ENCODE data around the gene B4GALT2. TPM values are rescaled to one million over a fixed set of nuclear protein-coding genes. Genes with fewer than 3 reads are reported as not detected.

B4GALT2 gene
- total and polyA plus RNA-seq, 3 donors from 2014 or later = 40.9 to 65.9 (median 47.7) TPM

DNA sequence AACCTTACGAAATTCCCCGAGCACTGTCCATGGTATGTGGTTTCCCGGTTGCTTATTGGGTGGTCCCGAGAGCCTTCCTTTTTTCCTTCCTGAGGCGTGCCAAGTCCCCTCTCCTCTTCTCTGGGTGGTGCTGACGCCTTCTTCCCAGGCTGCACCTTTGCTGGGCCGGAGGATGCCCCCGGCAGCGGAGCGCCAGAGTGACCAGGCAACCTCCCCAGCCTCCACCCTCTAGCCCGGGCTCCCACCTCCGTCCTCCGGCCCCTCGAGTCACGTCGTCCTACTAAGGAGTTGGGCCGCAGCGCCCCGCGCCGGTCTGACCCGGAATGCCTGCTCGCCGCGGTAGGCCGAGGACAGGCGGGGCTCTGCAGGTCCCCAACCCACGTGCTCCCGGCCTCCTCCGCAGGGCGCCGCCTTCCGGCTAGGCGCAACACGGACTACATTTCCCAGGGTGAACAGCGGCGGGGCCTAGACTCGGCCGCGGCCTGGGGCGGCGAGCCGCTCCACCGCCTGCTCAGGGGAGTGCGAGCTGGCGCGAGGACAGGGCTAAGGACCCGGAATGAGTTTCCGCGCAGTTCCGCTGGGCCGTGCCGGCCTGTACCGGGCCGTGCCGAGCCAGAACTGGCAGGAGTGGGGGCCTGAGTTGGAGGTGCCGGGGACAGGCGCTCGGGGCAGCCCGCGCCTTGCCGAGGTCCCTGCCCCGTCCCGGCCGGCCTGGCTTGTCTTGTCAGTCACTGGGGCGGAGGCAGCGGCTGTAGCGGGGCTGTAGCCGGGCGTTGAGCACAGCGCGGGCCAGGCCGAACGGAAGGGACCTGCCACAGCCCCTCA is 32.6 kb upstream of the B4GALT2 start, which contains the start of gene IPO13:
Gene IPO13 (plus strand): TSS at position 715 of the 825 bp plus-strand sequence. CDS start 651 bp downstream, outside the sequence.
- H3K27me3 ChIP-seq = no peaks in the 10 kb centered on the region
- intact Hi-C loops (cut with DNase I; ENCODE audit: low total_unique reads) = no loop called here
- H3K4me3 ChIP-seq = peak within 1 kb of the TSS; percentile 68 to 86
- no peaks in the 10 kb centered on the region for H3K36me3 ChIP-seq (ENCODE audit: low read depth, missing control alignments)
- H3K27ac ChIP-seq = peak within 1 kb of the TSS; percentile 93
- peak; percentile 65 to 82 (median 78) for TF ChIP-seq CTCF (IDR thresholded peaks at IDR 0.05)
- peak; percentile 19 for TF ChIP-seq POLR2A (IDR thresholded peaks at IDR 0.05)
- WGBS, 2 donors = 0% methylated on average over 13 to 59 of the region's 74 CpGs
- no peaks in the 10 kb centered on the region for H3K9me3 ChIP-seq
- H3K4me1 ChIP-seq = peaks cover 21% of the 10 kb centered on the region
- peak; percentile 97 for DNase-seq

DNA sequence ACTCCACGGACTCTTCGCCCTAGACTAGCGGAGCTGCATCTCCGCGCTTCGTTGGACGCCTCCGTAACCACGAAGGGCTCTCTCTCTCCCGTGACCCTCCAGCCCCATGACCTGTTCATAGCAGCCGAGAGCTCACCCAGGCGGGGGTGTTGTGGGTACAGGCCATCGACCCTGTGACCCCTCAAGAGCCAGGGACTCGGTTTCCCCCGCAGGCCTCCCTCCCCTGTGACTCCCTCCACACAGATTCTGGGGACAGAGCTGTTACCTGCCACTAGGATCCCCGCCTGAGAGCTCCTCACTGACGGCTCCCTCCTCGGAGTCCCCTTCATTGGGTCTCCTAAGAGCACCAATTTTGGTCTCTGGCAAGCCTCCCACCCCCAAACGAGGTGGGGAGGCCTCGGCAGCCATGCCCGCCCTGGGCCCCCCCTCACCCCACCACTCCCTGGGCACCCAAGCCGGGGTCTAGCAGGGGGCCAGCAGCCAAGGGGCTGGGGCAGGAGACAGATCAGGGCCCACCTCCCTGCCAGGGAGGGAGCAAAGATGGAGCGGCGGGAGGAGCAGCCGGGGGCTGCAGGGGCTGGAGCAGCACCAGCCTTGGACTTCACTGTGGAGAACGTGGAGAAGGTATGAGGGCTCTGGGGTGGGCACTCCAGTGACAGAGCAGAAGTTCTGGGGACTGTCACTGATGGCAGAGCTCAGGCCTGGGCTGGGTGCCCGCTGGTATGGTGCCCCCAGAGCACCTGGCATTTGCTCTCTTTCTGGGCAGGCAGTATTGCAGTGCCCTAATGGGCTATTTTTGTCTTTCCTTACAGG is 31.7 kb upstream of the B4GALT2 start:
- no peak for TF ChIP-seq CTCF (IDR thresholded peaks at IDR 0.05)
- TF ChIP-seq POLR2A (IDR thresholded peaks at IDR 0.05) = no peak
- WGBS, 2 donors = 0 to 4% methylated on average over 8 to 27 of the region's 27 CpGs
- Histone ChIP-seq H3K27me3 (no peaks in the 10 kb centered on the region), H3K9me3 (no peaks in the 10 kb centered on the region), H3K4me1 (peaks cover 21% of the 10 kb centered on the region), H3K36me3 (ENCODE audit: low read depth, missing control alignments) (no peaks in the 10 kb centered on the region), H3K27ac (peak overlapping the region; percentile 93), H3K4me3 (peak overlapping the region; percentile 68 to 86)
- intact Hi-C loops (cut with DNase I; ENCODE audit: low total_unique reads) = no loop called here
- DNase-seq = no peak

DNA sequence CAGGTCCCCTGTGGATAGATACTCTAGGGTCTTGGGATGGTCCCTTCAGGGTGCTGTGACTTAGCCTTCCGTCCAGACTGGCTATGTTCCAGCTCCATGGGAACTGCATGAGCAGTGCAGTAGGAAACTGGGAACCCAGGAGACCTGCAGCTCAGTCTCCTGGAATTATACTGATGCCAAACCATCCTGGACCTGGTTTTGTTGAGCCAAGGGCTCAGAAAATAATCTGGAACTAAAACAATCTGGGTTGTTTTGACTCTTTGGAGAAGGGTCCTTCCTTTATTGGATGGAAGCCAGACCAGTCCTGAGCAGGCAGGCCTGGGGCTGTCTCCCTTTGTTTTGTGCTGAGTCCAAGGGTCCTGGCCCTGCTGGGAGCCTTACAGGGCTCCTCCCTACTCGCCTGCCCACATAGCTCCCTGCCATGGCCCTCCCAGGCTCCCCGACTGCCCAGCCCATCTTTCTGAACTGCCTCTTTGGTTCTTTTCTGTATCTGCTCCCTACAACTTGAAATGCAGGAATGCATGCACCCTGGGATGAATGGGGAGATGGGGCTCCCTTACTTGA is 31.1 kb upstream of the B4GALT2 start:
- no peak overlapping the region for H3K27ac ChIP-seq
- intact Hi-C loops (cut with DNase I; ENCODE audit: low total_unique reads) = no loop called here
- WGBS, 2 donors = 16 to 17% methylated on average over 3 of the region's 3 CpGs

DNA sequence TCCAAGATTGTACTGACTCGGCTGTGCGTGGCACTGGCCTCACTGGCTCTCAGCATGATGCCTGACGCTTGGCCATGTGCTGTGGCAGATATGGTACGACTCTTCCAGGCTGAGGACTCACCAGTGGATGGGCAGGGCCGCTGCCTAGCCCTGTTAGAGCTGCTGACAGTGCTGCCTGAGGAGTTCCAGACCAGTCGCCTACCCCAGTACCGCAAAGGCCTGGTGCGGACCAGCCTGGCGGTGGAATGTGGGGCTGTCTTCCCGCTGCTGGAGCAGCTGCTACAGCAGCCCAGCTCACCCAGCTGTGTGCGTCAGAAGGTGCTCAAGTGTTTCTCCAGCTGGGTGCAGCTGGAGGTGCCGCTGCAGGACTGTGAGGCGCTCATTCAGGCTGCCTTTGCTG is 29.3 kb upstream of the B4GALT2 start:
- intact Hi-C loops (cut with DNase I; ENCODE audit: low total_unique reads) = no loop called here
- peaks cover 21% of the 10 kb centered on the region for H3K4me1 ChIP-seq
- no peaks in the 10 kb centered on the region for H3K27me3 ChIP-seq
- TF ChIP-seq POLR2A (IDR thresholded peaks at IDR 0.05) (no peak), CTCF (IDR thresholded peaks at IDR 0.05) (no peak)
- H3K36me3 ChIP-seq (ENCODE audit: low read depth, missing control alignments) = no peaks in the 10 kb centered on the region
- no peaks in the 10 kb centered on the region for H3K9me3 ChIP-seq
- WGBS, 2 donors = 82 to 85% methylated on average over 5 to 13 of the region's 13 CpGs
- no peak for DNase-seq
- H3K4me3 ChIP-seq = no peak overlapping the region
- no peak overlapping the region for H3K27ac ChIP-seq

More for the DNA sequence above, 31.1 kb upstream of the B4GALT2 start:
- no peak for DNase-seq
- peak overlapping the region; percentile 68 to 86 for H3K4me3 ChIP-seq
- H3K36me3 ChIP-seq (ENCODE audit: low read depth, missing control alignments) = no peaks in the 10 kb centered on the region
- H3K27me3 ChIP-seq = no peaks in the 10 kb centered on the region
- H3K9me3 ChIP-seq = no peaks in the 10 kb centered on the region
- H3K4me1 ChIP-seq = peaks cover 21% of the 10 kb centered on the region
- TF ChIP-seq CTCF (IDR thresholded peaks at IDR 0.05) = no peak
- no peak for TF ChIP-seq POLR2A (IDR thresholded peaks at IDR 0.05)

Data from testis (tissue), 3 donors.